H1 (cell line): ENCODE data around the gene TNRC6B. TPM values are rescaled to one million over a fixed set of nuclear protein-coding genes. Genes with fewer than 3 reads are reported as not detected.

Experiments used
- CTCF ChIA-PET: fragments of 300-600 bp; sonication (Branson Sonifier 250); formaldehyde crosslinking; loops from one replicate; lab custom pipeline; 2021; ENCODE audit not compliant: partially characterized antibody; lab: Charles Lee
- POLR2A ChIA-PET: fragments of 300-600 bp; sonication (Branson Sonifier 250); formaldehyde crosslinking; loops from one replicate; lab custom pipeline; 2021; ENCODE audit warnings: inconsistent platforms; ENCODE audit not compliant: partially characterized antibody; lab: Charles Lee
- DNase-seq, 2 experiments: peaks; one replicate each; pipeline versions ENCODE4 v3.0.0 to v3.0.0-alpha.2; 2010 to 2022; ENCODE audit warnings: low spot score in 2 of 2, low read depth in 1 of 2, mixed read lengths in 1 of 2
- FAIRE-seq: peaks from 2 replicates; lab custom pipeline; 2011; peaks lifted over from hg19 to GRCh38; lab: Jason Lieb, UNC
- H2AFZ ChIP-seq: 2 replicates; pipeline ENCODE4 v1.8.1; 2012; ENCODE audit warnings: low read length, inconsistent platforms
- H2AK5ac ChIP-seq: 2 replicates; pipeline ENCODE4 v1.6.1; 2013; ENCODE audit warnings: low read depth, low read length
- H2BK120ac ChIP-seq: replicated peaks from 2 replicates; pipeline ENCODE3; 2013; ENCODE audit warnings: low read depth, low read length, inconsistent platforms
- H2BK12ac ChIP-seq: 2 replicates; pipeline ENCODE4 v1.6.1; 2013; ENCODE audit warnings: low read depth, low read length
- H2BK15ac ChIP-seq: 2 replicates; pipeline ENCODE4 v1.6.1; 2013; ENCODE audit warnings: low read length
- H2BK20ac ChIP-seq: 2 replicates; pipeline ENCODE4 v1.6.1; 2013; ENCODE audit warnings: low read length
- H2BK5ac ChIP-seq: 2 replicates; pipeline ENCODE4 v1.6.1; 2013; ENCODE audit warnings: low read depth, low read length
- H3K14ac ChIP-seq: 2 replicates; pipeline ENCODE4 v1.6.1; 2013; ENCODE audit warnings: inconsistent platforms; ENCODE audit not compliant: insufficient read length
- H3K18ac ChIP-seq: 2 replicates; pipeline ENCODE4 v1.6.1; 2013; ENCODE audit warnings: low read length; ENCODE audit errors: extremely low read depth
- H3K23ac ChIP-seq: 2 replicates; pipeline ENCODE4 v1.6.1; 2013; ENCODE audit warnings: inconsistent platforms; ENCODE audit not compliant: insufficient read length
- H3K23me2 ChIP-seq: 2 replicates; pipeline ENCODE4 v1.6.1; 2013; ENCODE audit warnings: low read depth, low read length
- H3K27ac ChIP-seq: 2 replicates; pipeline ENCODE4 v1.6.1; 2011; ENCODE audit warnings: low read depth, low read length, inconsistent platforms
- H3K27me3 ChIP-seq, 4 experiments: replicated peaks in 1 of 4; 1 replicate in 1 of 4; 2 replicates in 3 of 4; pipeline versions ENCODE4 v1.6.1 to v1.8.1; 2011 to 2013; ENCODE audit warnings: low read length in 3 of 4, mild to moderate bottlenecking in 3 of 4, inconsistent platforms in 2 of 4, mixed read lengths in 2 of 4, moderate library complexity in 1 of 4; ENCODE audit not compliant: control insufficient read depth in 3 of 4, insufficient read depth in 3 of 4; ENCODE audit errors: extremely low read depth in 1 of 4
- H3K36me3 ChIP-seq, 4 experiments: 2 replicates each; pipeline versions ENCODE4 v1.6.1 to v1.8.1; 2011 to 2013; ENCODE audit warnings: mild to moderate bottlenecking in 4 of 4, low read length in 3 of 4, moderate library complexity in 2 of 4, control low read depth in 1 of 4, inconsistent platforms in 1 of 4; ENCODE audit not compliant: insufficient read depth in 4 of 4, control insufficient read depth in 2 of 4
- H3K4ac ChIP-seq: replicated peaks from 2 replicates; pipeline ENCODE3; 2013; ENCODE audit warnings: low read length, low read depth, mixed read lengths, inconsistent platforms; ENCODE audit not compliant: insufficient read length
- H3K4me1 ChIP-seq, 4 experiments: replicated peaks in 1 of 4; 1 replicate in 1 of 4; 2 replicates in 3 of 4; pipeline versions ENCODE4 v1.6.1 to v1.8.1; 2011 to 2013; ENCODE audit warnings: low read length in 3 of 4, inconsistent platforms in 2 of 4, mixed read lengths in 1 of 4; ENCODE audit not compliant: insufficient read depth in 4 of 4, control insufficient read depth in 3 of 4
- H3K4me2 ChIP-seq, 2 experiments: 2 replicates each; pipeline versions ENCODE4 v1.6.1 to v1.8.1; 2011 to 2013; ENCODE audit warnings: low read depth in 2 of 2, low read length in 2 of 2, control low read depth in 1 of 2, inconsistent platforms in 1 of 2, mild to moderate bottlenecking in 1 of 2; ENCODE audit not compliant: insufficient read depth in 1 of 2
- H3K4me3 ChIP-seq, 4 experiments: fragments of 200-600, 300-600 bp in 1 of 4; sonication (generic), shearing (Covaris generic), sonication (Bioruptor Twin) in 1 of 4; 2 replicates each; pipeline versions ENCODE4 v1.5.1 to v1.8.1; 2011 to 2016; ENCODE audit warnings: low read length in 4 of 4, low read depth in 3 of 4, control low read depth in 2 of 4, inconsistent platforms in 2 of 4, mild to moderate bottlenecking in 2 of 4, mixed read lengths in 1 of 4, moderate library complexity in 1 of 4; ENCODE audit not compliant: insufficient read depth in 2 of 4; ENCODE audit errors: extremely low read depth in 1 of 4
- H3K56ac ChIP-seq: replicated peaks from 2 replicates; pipeline ENCODE3; 2013; ENCODE audit warnings: low read depth, mild to moderate bottlenecking, mixed read lengths, low read length, inconsistent platforms; ENCODE audit not compliant: insufficient read length
- H3K79me1 ChIP-seq: 2 replicates; pipeline ENCODE4 v1.6.1; 2013; ENCODE audit warnings: low read depth, low read length, control low read depth
- H3K79me2 ChIP-seq, 2 experiments: 2 replicates each; pipeline versions ENCODE4 v1.6.1 to v1.8.1; 2012 to 2013; ENCODE audit warnings: low read length in 2 of 2, mild to moderate bottlenecking in 2 of 2, inconsistent platforms in 1 of 2; ENCODE audit not compliant: insufficient read depth in 2 of 2, control insufficient read depth in 1 of 2
- H3K9ac ChIP-seq, 4 experiments: replicated peaks in 1 of 4; 1 replicate in 1 of 4; 2 replicates in 3 of 4; pipeline versions ENCODE4 v1.6.1 to v1.8.1; 2011 to 2013; ENCODE audit warnings: low read depth in 3 of 4, low read length in 3 of 4, control low read depth in 2 of 4, mild to moderate bottlenecking in 2 of 4, moderate library complexity in 2 of 4, inconsistent platforms in 1 of 4; ENCODE audit errors: extremely low read depth in 1 of 4
- H3K9me3 ChIP-seq, 2 experiments: 2 replicates each; pipeline versions ENCODE4 v1.6.1 to v1.8.1; 2012 to 2013; ENCODE audit warnings: mild to moderate bottlenecking in 2 of 2, moderate library complexity in 2 of 2, control low read depth in 1 of 2, inconsistent platforms in 1 of 2, low read depth in 1 of 2, low read length in 1 of 2, mixed read lengths in 1 of 2; ENCODE audit not compliant: insufficient read depth in 2 of 2
- H4K20me1 ChIP-seq, 2 experiments: replicated peaks in 1 of 2; 2 replicates each; pipeline versions ENCODE3 to v1.8.1; 2011 to 2013; ENCODE audit warnings: inconsistent platforms in 2 of 2, low read length in 2 of 2, mild to moderate bottlenecking in 1 of 2; ENCODE audit not compliant: insufficient read depth in 2 of 2, control insufficient read depth in 1 of 2
- H4K5ac ChIP-seq: 2 replicates; pipeline ENCODE4 v1.6.1; 2013; ENCODE audit warnings: low read length, low read depth, mixed read lengths, inconsistent platforms; ENCODE audit not compliant: insufficient read length
- H4K8ac ChIP-seq: 2 replicates; pipeline ENCODE4 v1.8.0; 2013; ENCODE audit warnings: mild to moderate bottlenecking, moderate library complexity, low read length, inconsistent platforms; ENCODE audit not compliant: insufficient read depth; ENCODE audit errors: extremely low read depth
- H4K91ac ChIP-seq: replicated peaks from 2 replicates; pipeline ENCODE3; 2013; ENCODE audit warnings: low read length, mixed read lengths, inconsistent platforms; ENCODE audit not compliant: insufficient read length
- ATF2 ChIP-seq: IDR thresholded peaks from 2 replicates; pipeline ENCODE4 v1.6.1; 2012; ENCODE audit warnings: low read length, inconsistent platforms
- CREB1 ChIP-seq: IDR thresholded peaks from 2 replicates; pipeline ENCODE4 v1.6.1; 2012; ENCODE audit warnings: inconsistent platforms
- HDAC6 ChIP-seq: IDR thresholded peaks from one replicate; pipeline ENCODE4 v1.7.1; 2012; ENCODE audit warnings: low read depth, mild to moderate bottlenecking, inconsistent platforms, low read length, moderate library complexity
- JUN ChIP-seq: IDR thresholded peaks from 2 replicates; pipeline ENCODE4 v1.6.1; 2011; ENCODE audit warnings: low read depth, mild to moderate bottlenecking, improper control_type of control experiment, low read length
- JUND ChIP-seq: IDR thresholded peaks from 2 replicates; pipeline ENCODE4 v1.6.1; 2011; ENCODE audit warnings: mild to moderate bottlenecking, improper control_type of control experiment, low read length
- SIRT6 ChIP-seq: IDR thresholded peaks from one replicate; pipeline ENCODE4 v1.7.1; 2012; ENCODE audit warnings: low read length, inconsistent platforms
- polyA plus RNA-seq, 7 experiments: library from polyadenylated mRNA; depleted of rRNA in 3 of 7; stranded (reverse) in 5 of 7; unstranded in 2 of 7; fragments of >200 nt in 5 of 7; fragments of 200-250 nt in 2 of 7; gene quantifications; 1 replicate in 5 of 7; 2 replicates in 1 of 7; 4 replicates in 1 of 7; pipeline versions ENCODE4 v1.2.1 to v1.2.3, GENCODE V29; 2011 to 2013; ENCODE audit warnings: missing spikeins in 2 of 7, mixed read lengths in 2 of 7
- total RNA-seq: library from RNA; stranded (reverse); fragmentation: NEBNext Ultra II Directional; extraction: Animal tissue kit (Norgen Biotek cat#: 25700); gene quantifications from 2 replicates; pipeline ENCODE4 v1.2.1, GENCODE V29; 2021

TNRC6B gene
- total and polyA plus RNA-seq, 2 of the 8 experiments (the other 6 are each of a cell fraction or from before 2014, with no cell fraction given), result 12.5 to 48.9 TPM

DNA sequence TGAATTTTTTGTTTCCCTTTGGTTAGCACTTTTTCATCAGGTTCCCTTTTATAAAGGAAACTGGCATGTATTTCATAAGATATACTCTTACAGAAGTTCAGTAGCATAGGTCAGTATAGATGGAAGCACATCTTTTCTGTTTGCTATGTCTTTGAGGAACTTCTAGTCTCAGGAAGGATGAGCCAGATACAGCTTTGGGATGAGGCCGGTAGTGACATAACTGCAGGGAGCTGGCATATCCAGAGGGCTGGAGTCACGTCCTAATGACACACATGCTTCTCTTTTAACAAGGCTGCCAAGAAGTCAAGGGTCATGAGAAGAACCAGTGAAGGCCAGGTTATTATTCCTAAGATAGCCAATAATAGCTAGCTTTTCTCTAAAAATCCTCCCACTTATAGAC lies 135.3 kb downstream of the TNRC6B start (continued):
- TF ChIP-seq JUN, result no peak

- Histone ChIP-seq H3K23me2 (no peaks in the 10 kb centered on the region), H3K27me3 (no peaks in the 10 kb centered on the region), H3K79me1 (no peaks in the 10 kb centered on the region), H4K8ac (no peak overlapping the region), H2BK120ac (no peak overlapping the region), H2BK12ac (no peak overlapping the region), H3K56ac (no peak overlapping the region), H2BK15ac (no peak overlapping the region), H3K4me1 (no peaks in the 10 kb centered on the region), H2AFZ (no peak overlapping the region), H2AK5ac (no peak overlapping the region), H3K27ac (no peak overlapping the region), H3K4ac (no peak overlapping the region), H3K23ac (no peak overlapping the region), H2BK20ac (no peak overlapping the region), H4K5ac (no peak overlapping the region), H3K9ac (no peak overlapping the region), H4K20me1 (no peaks in the 10 kb centered on the region), H3K4me2 (no peak overlapping the region), H3K18ac (no peak overlapping the region), H4K91ac (no peak overlapping the region), H2BK5ac (no peak overlapping the region), H3K4me3 (no peak overlapping the region), H3K9me3 (no peaks in the 10 kb centered on the region), H3K79me2 (no peaks in the 10 kb centered on the region), H3K14ac (no peak overlapping the region), H3K36me3 (peaks cover 31 to 81% (median 68%) of the 10 kb centered on the region in 4 experiments)
- no peak for TF ChIP-seq SIRT6
- no peak for TF ChIP-seq HDAC6
- no peak for TF ChIP-seq ATF2
- TF ChIP-seq CREB1, result no peak
- no peak for TF ChIP-seq JUND
- DNase-seq, result no peak
- no peak for FAIRE-seq
- ChIA-PET POLR2A (no interaction called here), CTCF (interaction anchor here (1.8 kb wide), 1 partner anchor 12 kb away, joined by 4 read pairs; no protein-coding TSS in a partner anchor)
Measured at GRCh38 chr22:40314041-40314440, 136.3 kb downstream of the TNRC6B start.
